GM19043 (cell line): ENCODE results near the gene PLCG2.
"Not testable (repeated sequence)": the region's sequence is repeated elsewhere in the genome, so short reads cannot be mapped to it uniquely, and the experiment has no call there.

Source experiments
- ATAC-seq: cut with Tn5 transposase; IDR thresholded peaks from one replicate; pipeline ENCODE4 v1.9.1; 2021; ENCODE audit warnings: low read depth; ENCODE audit not compliant: unreplicated experiment

Gene PLCG2

DNA sequence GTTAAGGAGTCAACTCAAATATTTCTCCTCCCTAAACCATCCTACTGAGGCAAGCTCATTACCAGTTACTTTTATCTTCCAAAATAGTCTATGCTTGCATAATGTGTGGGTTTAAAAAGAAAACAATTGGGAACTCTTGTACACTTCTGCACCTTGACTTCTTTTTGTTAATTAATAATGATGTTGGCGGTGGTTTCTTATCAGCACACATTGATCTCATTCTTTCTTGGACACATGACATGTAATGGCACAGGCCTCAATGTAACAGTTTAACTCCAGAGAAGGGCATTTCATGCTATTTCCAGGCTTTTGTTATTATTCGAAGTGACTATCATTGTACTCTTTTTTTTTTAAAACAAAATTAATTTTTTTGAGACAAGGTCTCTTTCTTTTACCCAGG lies 7.8 kb downstream of the PLCG2 start:
- ATAC-seq = no peak

DNA sequence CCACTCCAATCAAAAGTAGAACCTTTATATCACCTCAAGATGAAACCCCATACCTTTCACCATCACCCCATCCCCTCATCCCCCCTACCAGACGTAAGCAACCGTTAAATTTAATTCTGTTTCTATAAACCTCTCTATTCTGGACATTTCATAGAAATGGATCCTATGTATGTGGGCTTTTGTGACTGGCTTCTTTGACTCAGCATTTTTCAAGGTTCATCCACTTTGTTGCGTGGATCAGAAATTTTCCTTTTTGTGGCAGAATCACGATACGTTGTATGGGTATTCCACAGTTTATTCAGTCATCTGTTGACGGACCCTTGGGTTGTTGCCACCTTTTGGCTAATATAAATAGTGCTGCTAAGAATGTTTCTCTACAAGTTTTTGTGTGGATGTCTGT lies 8.6 kb downstream of the PLCG2 start:
- no peak for ATAC-seq

DNA sequence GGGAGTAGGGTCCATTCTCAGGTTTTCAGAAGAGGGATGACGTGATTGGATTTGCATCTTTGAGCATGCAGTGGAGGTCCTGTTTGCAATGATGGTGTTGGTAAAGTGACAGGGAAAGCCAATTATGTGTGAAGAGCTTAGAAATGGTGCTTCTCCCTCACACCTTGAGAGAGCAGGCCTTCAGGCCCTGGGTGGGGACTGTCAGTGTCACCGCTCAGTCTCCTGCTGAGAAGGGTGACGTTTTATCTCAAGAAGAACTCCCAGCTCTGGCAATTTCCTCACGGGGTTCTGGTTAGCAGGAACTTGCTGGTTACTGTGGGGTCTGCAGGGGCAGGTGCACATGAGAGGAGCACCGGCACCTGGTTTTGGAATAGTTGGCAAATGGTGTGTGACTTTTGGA lies 11.2 kb downstream of the PLCG2 start:
- no peak for ATAC-seq

DNA sequence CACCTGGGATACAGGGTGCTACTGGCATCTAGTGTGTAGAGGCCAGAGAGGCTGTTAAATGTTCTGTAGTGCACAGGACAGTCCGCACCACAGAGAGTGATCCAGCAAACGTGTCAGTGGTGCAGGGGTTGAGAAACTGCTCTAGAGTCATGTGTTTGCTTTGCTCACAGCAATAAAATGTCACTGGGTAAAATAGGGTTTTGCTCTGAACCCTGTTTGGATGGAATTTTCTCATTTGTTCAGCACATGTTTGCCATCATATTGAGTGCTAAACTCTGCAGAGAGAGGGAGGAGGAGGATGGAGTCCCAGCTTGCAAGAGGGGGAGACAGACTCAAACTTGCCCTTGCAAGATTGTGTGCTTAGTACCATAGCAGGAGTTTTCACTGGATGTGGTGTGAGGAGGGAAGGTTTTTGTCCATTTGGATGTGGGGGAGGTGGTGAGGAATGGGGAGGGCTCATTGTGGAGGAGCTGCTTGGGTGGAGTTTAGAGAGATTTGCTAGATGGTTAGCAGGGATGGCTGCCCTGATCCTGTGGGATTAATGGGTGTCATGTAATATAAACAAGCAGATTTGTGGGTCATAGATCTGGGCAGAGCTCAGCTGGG lies 11.8 kb downstream of the PLCG2 start:
- ATAC-seq = no peak

DNA sequence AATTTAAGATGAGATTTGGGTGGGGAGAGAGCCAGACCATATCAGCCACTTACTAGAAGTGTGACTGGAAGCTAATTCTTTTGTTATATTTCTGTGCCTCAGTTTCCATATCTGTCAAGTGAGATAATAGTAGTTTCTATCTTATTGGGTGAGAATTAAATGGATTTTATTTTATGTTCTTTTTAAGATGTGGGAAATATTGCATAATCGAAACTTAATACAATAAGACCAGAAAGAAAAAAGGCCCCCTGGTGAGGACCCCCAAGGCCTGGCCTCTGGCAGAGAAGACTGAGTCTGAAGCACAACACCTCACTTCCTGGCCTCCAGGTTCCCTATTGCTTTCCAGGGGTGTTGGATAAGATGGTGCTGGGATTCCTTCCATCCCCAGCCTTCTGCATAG lies 13.7 kb downstream of the PLCG2 start:
- ATAC-seq = no peak

DNA sequence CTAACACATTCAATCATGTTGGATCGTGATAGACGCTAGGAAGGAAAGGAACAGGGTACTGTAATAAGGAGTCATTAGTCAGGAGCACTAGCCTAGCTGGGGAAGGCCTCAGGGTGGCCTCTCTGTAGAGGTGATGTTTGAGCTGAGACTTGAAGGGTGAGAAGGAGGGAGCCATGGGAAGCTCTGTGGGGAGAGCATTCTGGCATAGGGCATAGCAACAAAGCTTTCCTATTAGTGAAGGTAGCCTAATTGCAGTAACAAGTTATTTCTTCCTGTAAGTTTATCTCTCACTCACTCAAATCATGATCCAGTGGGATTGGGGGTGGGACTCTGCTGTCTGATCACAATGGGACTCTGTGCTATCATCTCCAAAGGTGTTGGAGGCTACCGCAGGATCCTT lies 16.1 kb downstream of the PLCG2 start:
- no peak for ATAC-seq

DNA sequence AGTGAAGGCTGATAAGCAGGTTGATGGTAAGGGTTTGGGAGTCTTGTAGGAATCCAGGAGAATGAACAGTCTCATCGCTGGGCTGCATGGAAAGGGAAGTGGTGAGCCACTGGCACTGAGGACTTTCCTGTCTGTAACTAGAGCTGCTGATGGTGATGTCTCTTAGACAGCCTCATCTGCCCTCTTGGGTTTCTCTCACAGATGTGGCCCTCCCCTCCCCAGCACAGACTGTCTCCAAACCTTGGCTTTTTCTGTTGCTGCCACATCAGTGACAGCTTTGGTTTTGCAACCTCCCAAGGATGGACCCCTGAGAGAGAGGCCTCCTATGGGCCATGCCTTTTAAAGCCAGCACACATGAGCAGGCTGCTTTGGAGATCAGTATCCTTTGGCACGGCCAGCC lies 16.9 kb downstream of the PLCG2 start:
- no peak for ATAC-seq

DNA sequence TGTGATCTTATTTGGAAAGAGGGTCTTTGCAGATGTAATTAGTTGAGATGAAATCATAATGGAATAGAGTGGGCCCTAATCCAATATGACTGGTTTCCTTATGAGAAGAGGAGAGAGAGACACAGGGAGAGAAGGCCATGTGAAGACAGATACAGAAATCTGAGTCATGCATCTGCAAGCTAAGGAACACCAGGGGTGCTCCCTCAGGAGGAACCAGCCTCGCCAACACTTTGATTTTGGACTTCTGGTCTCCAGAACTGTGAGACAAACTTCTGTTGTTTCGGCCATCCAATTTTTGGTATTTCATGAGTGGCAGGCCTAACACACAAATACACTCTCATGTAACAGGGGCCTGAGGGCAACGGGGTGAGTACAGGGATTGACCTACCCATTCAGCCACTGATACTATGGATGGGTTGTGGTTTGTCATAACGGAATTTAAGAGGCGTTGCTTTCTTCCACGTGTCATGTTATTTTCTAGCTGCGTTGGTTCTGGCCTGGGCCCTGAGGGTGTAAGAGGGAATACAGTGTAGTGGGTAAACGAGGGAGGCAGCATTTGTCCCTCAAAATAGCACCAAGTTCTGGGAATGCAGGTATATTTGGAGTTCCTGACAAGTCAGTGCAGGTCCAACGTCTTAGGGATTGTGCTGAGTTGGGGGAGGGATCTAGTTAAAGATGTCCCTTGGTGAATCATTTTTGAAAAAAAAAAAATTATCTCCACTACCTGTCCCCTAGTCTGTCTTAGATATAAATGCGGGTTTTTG lies 17.7 kb downstream of the PLCG2 start:
- no peak for ATAC-seq

DNA sequence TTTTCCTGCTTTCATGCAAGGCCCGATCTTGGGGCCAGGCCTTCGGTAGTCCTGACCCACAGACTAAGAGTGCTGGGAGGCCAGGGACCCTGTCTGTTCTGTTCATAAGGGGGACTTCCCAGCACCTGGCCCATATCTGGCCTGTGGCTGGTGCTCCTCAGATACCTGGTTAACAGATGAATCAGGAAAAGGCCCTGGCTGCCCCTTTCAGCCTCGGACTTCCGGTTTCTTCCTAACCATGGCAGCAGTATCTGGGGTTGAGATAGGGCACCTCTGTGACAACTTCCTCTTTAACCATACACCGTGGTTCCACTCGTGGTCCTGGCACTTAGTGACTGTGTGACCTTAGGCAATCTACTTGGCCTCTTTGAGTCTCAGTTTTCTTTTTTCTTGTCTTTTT lies 18.4 kb downstream of the PLCG2 start:
- peak; percentile 41 for ATAC-seq

DNA sequence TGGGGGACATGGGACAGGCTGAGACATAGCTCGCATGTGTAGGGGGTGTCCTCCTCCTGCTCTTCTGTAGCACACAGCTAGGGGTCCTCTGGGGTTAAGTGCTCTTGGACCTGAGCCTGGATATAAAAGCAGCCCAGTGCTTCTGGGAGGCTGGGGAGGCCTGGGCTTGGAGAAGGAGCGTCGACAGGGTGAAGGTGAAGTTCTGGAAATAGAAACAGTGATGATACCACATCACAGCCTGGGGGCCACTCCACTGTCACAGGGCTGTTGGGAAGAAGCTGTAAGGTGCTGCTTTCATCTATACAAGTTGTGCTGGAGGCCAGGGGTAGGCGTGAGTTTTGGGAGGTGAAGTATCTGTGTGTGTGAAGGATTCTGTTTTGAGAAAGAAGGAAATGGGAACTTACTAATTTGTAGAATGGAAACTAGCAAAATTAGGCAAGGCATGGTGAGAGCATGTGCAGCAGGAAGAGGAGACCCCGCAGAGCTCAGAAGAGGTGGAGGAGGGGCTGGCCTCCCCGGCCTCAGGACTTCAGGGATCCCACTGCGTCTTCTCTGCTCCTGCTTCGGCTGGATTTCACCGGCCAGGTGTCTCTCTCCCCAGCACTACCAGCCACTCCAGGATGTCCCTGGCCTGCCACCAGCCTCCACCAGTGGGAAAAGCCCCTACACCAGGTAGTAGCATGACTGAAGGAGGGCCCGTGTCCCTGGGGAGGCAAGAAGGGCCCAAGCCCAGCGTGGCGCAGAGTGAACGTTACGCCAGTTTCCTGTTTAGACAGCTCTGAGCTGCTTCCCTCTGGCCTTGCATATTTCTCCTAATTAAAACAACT lies 19.4 kb downstream of the PLCG2 start:
- ATAC-seq = peak; percentile 50

DNA sequence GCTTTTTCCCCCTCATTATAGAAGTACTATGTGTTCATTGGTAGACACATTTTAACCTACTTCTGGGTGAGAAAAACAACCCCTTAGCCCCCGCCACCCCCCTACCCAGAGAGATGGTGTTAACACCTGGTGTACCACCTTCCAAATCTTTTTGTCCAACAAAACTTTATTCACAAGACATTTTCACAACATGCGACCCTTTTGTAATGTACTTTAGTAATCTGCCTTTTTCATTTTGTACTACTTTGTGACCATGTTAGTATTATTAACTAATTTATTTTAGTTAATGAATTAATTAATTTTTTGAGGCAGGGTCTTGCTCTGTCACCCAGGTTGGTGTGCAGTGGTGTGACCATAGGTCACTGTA lies 20.0 kb downstream of the PLCG2 start:
- no peak for ATAC-seq

DNA sequence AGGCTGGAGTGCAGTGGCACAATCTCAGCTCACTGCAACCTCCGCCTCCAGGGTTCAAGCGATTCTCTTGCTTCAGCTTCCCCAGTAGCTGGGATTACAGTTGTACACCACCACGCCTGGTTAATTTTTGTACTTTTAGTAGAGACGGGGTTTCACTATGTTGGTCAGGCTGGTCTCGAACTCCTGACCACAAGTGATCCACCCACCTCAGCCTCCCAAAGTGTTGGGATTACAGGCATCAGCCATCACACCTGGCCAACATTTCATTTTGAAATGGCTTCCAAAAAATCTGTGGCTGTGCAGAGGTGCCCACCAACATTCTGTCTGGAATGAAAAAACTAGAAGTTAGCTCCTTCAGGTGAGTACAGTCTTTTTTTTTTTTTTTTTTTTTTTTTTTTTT lies 22.6 kb downstream of the PLCG2 start:
- not testable (repeated sequence) for ATAC-seq

DNA sequence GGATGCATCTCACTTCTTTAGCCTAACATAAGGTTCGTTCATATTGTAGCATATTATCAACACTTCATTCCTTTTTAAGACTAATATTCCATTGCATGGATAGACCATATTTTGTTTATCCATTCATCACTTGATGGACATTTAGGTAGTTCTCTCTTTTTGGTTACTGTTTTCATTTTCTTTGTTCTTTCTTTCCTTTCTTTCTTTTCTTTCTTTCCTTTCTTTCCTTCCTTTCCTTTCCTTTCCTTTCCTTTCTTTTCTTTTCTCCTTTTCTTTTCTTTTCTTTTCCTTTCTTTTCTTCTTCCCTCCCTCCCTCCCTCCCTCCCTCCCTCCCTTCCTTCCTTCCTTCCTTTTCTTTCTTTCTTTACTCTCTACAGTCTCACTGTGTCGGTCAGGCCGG lies 24.2 kb downstream of the PLCG2 start:
- ATAC-seq = no peak

DNA sequence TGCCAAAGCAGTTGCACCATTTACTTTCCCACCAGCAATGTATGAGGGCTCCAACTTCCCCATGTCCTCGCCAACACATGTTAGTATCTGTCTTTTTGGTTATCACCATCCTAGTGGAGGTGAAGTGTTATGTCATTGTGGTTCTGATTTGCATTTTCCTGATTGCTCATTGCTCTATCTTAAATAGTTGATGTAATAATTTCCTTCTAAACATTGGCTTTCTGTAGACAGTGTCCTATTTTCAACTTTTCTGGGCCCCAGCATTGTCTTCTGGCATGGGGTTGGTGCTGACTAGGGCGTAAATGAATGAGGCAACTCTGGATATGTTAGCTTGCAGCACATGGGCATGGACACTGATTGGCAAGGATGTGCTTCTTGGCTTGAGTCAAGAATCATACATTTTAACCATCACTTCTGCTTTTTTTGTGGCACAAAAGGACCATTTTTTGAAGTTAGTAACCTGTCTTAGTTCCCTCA lies 25.1 kb downstream of the PLCG2 start:
- no peak for ATAC-seq

DNA sequence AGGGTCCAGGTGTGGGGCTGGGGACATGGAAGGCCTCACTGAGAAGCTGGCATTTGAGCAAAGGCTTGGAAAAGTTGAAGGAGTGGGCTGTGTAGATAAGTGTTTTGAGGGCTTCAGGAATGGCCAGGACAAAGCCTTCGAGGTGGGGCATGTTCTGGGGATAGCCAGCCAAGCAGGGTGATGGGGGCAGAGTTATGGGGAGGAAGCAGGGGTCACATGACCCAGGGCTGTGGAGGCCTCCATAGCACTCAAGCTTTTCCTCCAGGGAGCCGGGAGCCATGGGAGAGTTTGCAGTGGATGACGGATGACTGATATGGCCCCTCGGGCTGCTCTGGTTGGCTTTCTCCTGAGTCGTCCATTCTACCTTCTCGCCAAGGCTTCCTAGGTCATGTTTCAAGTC lies 27.6 kb downstream of the PLCG2 start:
- ATAC-seq = no peak

DNA sequence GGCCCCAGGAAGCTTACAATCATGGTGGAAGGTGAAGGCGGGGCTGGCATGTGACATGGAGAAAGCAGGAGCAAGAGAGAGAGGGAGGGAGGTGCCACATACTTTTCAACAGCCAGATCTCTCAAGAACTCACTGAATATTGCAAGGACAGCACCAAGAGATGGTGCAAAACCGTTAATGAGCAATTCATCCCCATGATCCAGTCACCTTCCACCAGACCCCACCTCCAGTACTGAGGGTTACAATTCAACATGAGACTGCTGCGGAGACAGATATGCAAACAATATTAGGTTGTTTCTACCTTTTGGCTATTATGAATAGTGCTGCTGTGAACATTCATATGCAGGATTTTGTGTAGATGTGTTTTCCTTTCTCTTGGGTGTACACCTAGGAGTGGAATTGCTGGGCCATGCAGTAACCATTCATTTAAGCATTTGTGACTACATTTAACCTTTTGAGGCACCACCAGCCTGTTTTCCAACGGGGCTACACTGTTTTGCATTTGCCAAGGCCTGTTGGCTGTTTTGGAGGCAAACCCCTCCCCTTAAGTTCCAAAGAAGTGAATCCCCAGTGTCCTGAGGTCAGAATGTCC lies 28.8 kb downstream of the PLCG2 start:
- ATAC-seq = no peak

DNA sequence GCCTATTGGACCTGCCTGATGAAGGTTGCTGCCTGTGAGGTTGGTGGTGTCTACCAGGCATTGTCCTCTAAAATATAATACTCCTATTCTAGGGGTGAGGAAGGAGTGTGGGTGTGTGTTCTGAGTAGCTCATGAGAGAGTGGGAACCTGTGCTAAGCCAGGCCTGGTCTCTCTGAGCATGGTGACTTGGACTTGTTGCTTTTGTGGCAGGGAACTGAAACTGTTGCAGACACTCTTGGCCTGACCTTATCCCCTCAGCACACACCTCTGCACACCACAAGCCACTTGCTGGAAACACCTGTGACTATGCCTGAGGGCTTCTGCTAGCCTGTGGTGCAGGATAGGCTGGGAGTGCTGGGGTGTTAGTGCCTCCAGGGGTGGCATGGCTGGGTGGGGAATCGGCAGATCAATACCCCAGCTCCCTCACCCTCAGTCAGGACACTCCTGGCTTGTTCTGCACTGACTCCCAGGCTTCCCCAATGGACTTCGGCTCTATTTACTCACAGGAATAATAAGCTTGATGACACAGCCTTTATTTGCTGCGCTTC lies 29.9 kb downstream of the PLCG2 start:
- ATAC-seq = peak; percentile 71

DNA sequence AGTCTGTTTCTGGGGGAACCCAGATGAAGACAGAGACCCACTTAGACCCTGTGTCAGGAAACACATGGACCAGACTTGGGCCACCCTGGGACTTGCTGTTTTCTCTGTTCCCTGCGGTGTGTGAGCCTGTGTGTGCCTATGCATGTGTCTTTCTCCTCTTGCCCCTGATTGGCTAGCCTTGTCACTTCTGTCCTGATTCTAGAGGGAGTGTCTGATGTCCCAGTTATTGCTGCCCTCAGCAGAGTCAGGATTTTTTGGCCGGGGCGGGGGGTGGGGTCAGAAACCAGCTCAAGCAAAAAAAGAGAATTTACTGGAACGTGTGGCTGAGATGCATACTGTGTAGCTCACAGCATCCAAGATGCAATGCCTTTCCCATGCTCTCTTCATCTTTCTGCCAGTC lies 30.5 kb downstream of the PLCG2 start:
- no peak for ATAC-seq

DNA sequence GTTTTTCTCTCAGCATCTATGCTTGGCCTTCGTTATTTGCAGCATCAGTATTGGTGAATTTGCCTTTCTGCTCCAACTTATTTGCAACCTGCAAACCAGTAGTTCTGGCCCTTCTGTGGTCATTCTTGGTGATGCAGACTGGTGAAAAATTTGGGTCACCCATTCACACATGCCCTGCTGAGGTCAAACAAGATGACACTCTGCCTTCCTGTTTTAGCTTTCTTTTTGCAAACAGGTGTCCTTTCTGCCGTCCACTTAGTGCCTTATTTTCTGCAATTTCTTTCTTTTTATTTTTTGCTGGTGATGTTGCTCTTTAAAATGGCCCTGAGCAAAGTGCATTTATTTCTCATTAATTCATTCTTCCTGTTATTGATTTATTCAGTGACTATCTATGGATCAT lies 31.3 kb downstream of the PLCG2 start:
- no peak for ATAC-seq

DNA sequence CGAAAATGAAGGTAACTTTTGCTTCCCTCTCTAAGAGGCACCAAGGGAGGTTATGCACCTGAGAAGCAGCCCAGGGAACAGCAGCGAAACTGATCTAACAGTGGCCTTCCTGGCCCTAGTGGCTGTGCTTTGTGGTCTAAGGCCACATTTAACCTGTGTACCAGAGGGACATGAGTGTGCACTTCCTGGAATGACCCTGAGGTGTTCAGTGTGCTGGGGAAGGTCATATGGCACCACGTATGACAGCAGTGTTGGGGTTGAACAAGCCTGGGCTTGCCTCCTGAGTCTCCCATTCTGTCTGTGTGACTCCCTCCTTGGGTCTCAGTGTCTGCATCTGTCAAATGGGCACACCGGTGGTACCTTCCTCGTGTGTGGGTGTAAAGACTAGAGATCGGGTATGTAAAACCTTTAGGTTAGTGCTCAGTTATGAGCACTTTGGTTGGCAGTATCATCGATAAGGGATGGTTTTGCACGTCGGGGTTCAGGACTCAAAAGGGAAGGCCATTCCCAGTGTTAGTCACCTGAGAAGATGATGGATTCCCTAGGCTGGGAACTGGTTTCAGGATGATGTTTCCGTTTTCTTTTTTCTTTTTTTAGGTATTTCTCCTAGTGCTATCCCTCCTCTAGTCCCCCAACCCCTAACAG lies 31.9 kb downstream of the PLCG2 start:
- peak; percentile 32 for ATAC-seq
